ENCODE data around the gene CNOT6. TPM values are rescaled to one million over a fixed set of nuclear protein-coding genes. Genes with fewer than 3 reads are reported as not detected.
"Not testable (repeated sequence)": the region's sequence is repeated elsewhere in the genome, so short reads cannot be mapped to it uniquely, and the experiment has no call there.

Gene CNOT6
- total RNA-seq, 4 donors from 2014 or later, result 11.0 to 17.8 (median 15.0) TPM

- H3K36me3 ChIP-seq, result no peaks in the 10 kb centered on the region
- TF ChIP-seq POLR2AphosphoS5 (IDR thresholded peaks at IDR 0.05) (no peak), POLR2A (IDR thresholded peaks at IDR 0.05) (no peak)
- H3K4me1 ChIP-seq, result peaks cover 34% of the 10 kb centered on the region
- H3K9me3 ChIP-seq, result no peaks in the 10 kb centered on the region
- no peak overlapping the region for H3K27ac ChIP-seq
- H3K4me3 ChIP-seq, result peak overlapping the region; percentile 93
- DNase-seq (ENCODE audit: low spot score in 2 of 2), result peak in 1 of 2 donors; percentile 35
- no peaks in the 10 kb centered on the region for H3K27me3 ChIP-seq
- 64% methylated on average over 18 of the region's 18 CpGs for WGBS
These were observed 2.0 kb downstream of the CNOT6 start for GRCh38 chr5:180495991-180496741.

DNA sequence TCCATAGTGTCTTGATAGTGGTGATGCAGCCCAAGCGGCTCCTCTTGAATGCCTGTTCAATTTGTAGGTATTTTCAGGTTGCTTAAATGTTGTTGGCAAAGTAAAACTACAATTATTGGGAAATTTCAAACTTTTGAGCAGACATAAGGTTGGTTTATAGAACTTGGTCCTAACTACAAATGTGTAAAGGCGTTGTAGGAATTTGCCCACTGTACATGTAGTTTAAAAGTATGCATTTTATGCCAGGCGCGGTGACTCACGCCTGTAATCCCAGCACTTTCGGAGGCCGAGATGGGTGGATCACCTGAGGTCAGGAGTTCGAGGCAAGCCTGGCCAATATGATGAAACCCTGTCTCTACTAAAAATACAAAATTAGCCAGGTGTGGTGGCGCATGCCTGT lies 2.6 kb downstream of the CNOT6 start:
- not testable (repeated sequence) for H3K27me3 ChIP-seq; H3K9me3 ChIP-seq; DNase-seq (ENCODE audit: low spot score in 2 of 2); H3K4me3 ChIP-seq; H3K27ac ChIP-seq; H3K36me3 ChIP-seq
- peaks cover 34% of the 10 kb centered on the region for H3K4me1 ChIP-seq
- 67% methylated on average over 9 of the region's 9 CpGs for WGBS

- not testable (repeated sequence) for H3K27ac ChIP-seq; DNase-seq (ENCODE audit: low spot score in 2 of 2); H3K4me3 ChIP-seq; H3K27me3 ChIP-seq; H3K36me3 ChIP-seq; H3K9me3 ChIP-seq
- 87% methylated on average over 7 of the region's 7 CpGs for WGBS
- peaks cover 34% of the 10 kb centered on the region for H3K4me1 ChIP-seq
These were observed 3.7 kb downstream of the CNOT6 start for GRCh38 chr5:180497865-180498264.

DNA sequence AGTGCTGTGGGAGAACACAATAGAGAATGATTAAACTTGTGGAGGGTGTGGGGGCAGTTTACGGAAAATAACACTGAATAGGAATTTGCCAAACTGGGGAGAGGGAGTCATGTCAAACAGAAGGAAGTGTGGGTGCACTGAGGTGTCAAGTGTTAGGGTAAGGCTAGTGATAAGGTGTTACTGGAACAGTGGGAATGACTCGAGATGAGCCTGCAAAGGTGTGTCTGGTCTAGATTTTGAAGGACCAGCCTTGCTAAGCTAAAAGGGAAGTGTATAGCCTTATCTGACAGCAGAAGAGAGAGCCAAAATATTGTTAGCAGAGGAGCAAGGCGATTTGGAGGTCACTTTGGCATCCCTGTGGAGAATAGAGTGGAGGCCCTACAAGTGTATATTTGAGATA lies 4.2 kb downstream of the CNOT6 start:
- TF ChIP-seq EP300 (IDR thresholded peaks at IDR 0.05), result no peak
- no peak for TF ChIP-seq POLR2A (IDR thresholded peaks at IDR 0.05)
- no peak for TF ChIP-seq POLR2AphosphoS5 (IDR thresholded peaks at IDR 0.05)
- no peak for TF ChIP-seq CTCF (IDR thresholded peaks at IDR 0.05)
- H3K27ac ChIP-seq, result no peak overlapping the region
- no peaks in the 10 kb centered on the region for H3K36me3 ChIP-seq
- H3K27me3 ChIP-seq, result no peaks in the 10 kb centered on the region
- peaks cover 33% of the 10 kb centered on the region for H3K4me1 ChIP-seq
- WGBS, result 91% methylated on average over 3 of the region's 3 CpGs
- no peaks in the 10 kb centered on the region for H3K9me3 ChIP-seq
- no peak overlapping the region for H3K4me3 ChIP-seq
- DNase-seq (ENCODE audit: low spot score in 2 of 2), result no peak

GRCh38 chr5:180499684-180500083 lies 5.5 kb downstream of the CNOT6 start:
- Histone ChIP-seq H3K4me3 (no peak overlapping the region), H3K27ac (no peak overlapping the region), H3K9me3 (no peaks in the 10 kb centered on the region), H3K36me3 (no peaks in the 10 kb centered on the region), H3K27me3 (no peaks in the 10 kb centered on the region), H3K4me1 (peaks cover 28% of the 10 kb centered on the region)
- no peak for DNase-seq (ENCODE audit: low spot score in 2 of 2)
- TF ChIP-seq EP300 (IDR thresholded peaks at IDR 0.05) (no peak), POLR2A (IDR thresholded peaks at IDR 0.05) (no peak), POLR2AphosphoS5 (IDR thresholded peaks at IDR 0.05) (no peak), CTCF (IDR thresholded peaks at IDR 0.05) (no peak)
- 46% methylated on average over 3 of the region's 3 CpGs for WGBS

- DNase-seq (ENCODE audit: low spot score in 2 of 2); H3K4me3 ChIP-seq; H3K27me3 ChIP-seq; H3K36me3 ChIP-seq; H3K27ac ChIP-seq; H3K9me3 ChIP-seq: not testable (repeated sequence)
- WGBS, result 90% methylated on average over 9 of the region's 9 CpGs
- peaks cover 26% of the 10 kb centered on the region for H3K4me1 ChIP-seq
These were observed 6.1 kb downstream of the CNOT6 start for GRCh38 chr5:180500300-180500699.

DNA sequence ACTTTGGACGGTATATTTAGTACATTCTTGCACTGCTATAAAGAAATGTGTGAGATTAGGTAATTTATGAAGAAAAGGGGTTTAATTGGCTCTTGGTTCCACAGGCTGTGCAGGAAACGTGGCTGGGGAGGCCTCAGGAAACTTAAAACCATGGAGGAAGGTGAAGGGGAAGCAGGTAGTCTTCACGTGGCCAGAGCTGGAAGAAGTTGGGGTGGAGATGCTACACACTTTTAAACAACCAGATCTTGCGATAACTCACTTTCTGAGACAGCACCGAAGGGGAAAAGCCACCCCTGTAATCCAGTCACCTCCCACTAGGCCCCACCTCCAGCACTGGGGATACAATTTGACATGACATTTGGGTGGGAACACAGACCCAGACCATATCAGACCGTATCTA lies 13.5 kb downstream of the CNOT6 start:
- 81% methylated on average over 6 of the region's 6 CpGs for WGBS
- Histone ChIP-seq H3K4me3 (no peak overlapping the region), H3K4me1 (no peaks in the 10 kb centered on the region), H3K36me3 (no peaks in the 10 kb centered on the region), H3K27me3 (no peaks in the 10 kb centered on the region), H3K9me3 (no peaks in the 10 kb centered on the region), H3K27ac (no peak overlapping the region)
- TF ChIP-seq CTCF (IDR thresholded peaks at IDR 0.05), result no peak
- no peak for TF ChIP-seq POLR2A (IDR thresholded peaks at IDR 0.05)
- TF ChIP-seq EP300 (IDR thresholded peaks at IDR 0.05), result no peak
- TF ChIP-seq POLR2AphosphoS5 (IDR thresholded peaks at IDR 0.05), result no peak
- DNase-seq (ENCODE audit: low spot score in 2 of 2), result peak in 1 of 2 donors; percentile 23

All from suprapubic skin (tissue), 4 donors.